Activated T-cell treated with anti-CD3 and anti-CD28 coated beads, Interleukin-2, amount 50 U/mL, for 24 hours (primary cell): ENCODE measurements around the gene GRIP1.

Source experiments
- DNase-seq: peaks from one replicate; pipeline ENCODE4 v3.0.0-alpha.2; 2020
- H3K27ac Mint-ChIP-seq: 2 replicates; pipeline ENCODE4 v1.8.0; 2020; ENCODE audit warnings: mild to moderate bottlenecking, mixed read lengths
- H3K27me3 Mint-ChIP-seq: 2 replicates; pipeline ENCODE4 v1.8.0; 2020; ENCODE audit warnings: mixed read lengths
- H3K36me3 Mint-ChIP-seq: 2 replicates; pipeline ENCODE4 v1.8.0; 2020; ENCODE audit warnings: low read depth, mixed read lengths
- H3K4me1 Mint-ChIP-seq: 2 replicates; pipeline ENCODE4 v1.8.0; 2020; ENCODE audit warnings: low read depth, mixed read lengths
- H3K4me3 Mint-ChIP-seq: 2 replicates; pipeline ENCODE4 v1.8.0; 2020; ENCODE audit warnings: mild to moderate bottlenecking, moderate library complexity, mixed read lengths
- H3K9me3 Mint-ChIP-seq: 2 replicates; pipeline ENCODE4 v1.8.0; 2020; ENCODE audit warnings: mixed read lengths

Gene GRIP1

GRCh38 chr12:66603981-66604479 lies 74.8 kb downstream of the GRIP1 start:
- no peaks in the 10 kb centered on the region for H3K9me3 Mint-ChIP-seq

GRCh38 chr12:66603461-66603860 lies 75.4 kb downstream of the GRIP1 start:
- Mint-ChIP-seq H3K4me3 (no peak overlapping the region), H3K36me3 (no peaks in the 10 kb centered on the region), H3K4me1 (no peaks in the 10 kb centered on the region), H3K9me3 (no peaks in the 10 kb centered on the region), H3K27ac (no peak overlapping the region), H3K27me3 (peaks cover 13% of the 10 kb centered on the region)
- DNase-seq, result no peak

More at GRCh38 chr12:66603981-66604479, 74.8 kb downstream of the GRIP1 start:
- H3K4me1 Mint-ChIP-seq, result no peaks in the 10 kb centered on the region
- no peak overlapping the region for H3K27ac Mint-ChIP-seq
- H3K27me3 Mint-ChIP-seq, result peaks cover 13% of the 10 kb centered on the region
- DNase-seq, result no peak
- H3K36me3 Mint-ChIP-seq, result no peaks in the 10 kb centered on the region
- no peak overlapping the region for H3K4me3 Mint-ChIP-seq

- DNase-seq, result no peak
- Mint-ChIP-seq H3K4me1 (no peaks in the 10 kb centered on the region), H3K4me3 (no peak overlapping the region), H3K9me3 (no peaks in the 10 kb centered on the region), H3K27me3 (peaks cover 13% of the 10 kb centered on the region), H3K36me3 (no peaks in the 10 kb centered on the region), H3K27ac (no peak overlapping the region)
Measured at GRCh38 chr12:66602483-66603143, 76.3 kb downstream of the GRIP1 start.

- no peaks in the 10 kb centered on the region for H3K36me3 Mint-ChIP-seq
- no peak overlapping the region for H3K4me3 Mint-ChIP-seq
- no peak overlapping the region for H3K27ac Mint-ChIP-seq
- no peaks in the 10 kb centered on the region for H3K4me1 Mint-ChIP-seq
- H3K9me3 Mint-ChIP-seq, result no peaks in the 10 kb centered on the region
- peaks cover 13% of the 10 kb centered on the region for H3K27me3 Mint-ChIP-seq
- DNase-seq, result no peak
Measured at GRCh38 chr12:66600903-66601302, 78.0 kb downstream of the GRIP1 start.

GRCh38 chr12:66599816-66600215 lies 79.1 kb downstream of the GRIP1 start:
- Mint-ChIP-seq H3K9me3 (no peaks in the 10 kb centered on the region), H3K36me3 (no peaks in the 10 kb centered on the region), H3K4me1 (no peaks in the 10 kb centered on the region), H3K27me3 (peaks cover 10% of the 10 kb centered on the region), H3K27ac (no peak overlapping the region), H3K4me3 (no peak overlapping the region)
- DNase-seq, result no peak

GRCh38 chr12:66598608-66599007 lies 80.3 kb downstream of the GRIP1 start:
- Mint-ChIP-seq H3K9me3 (no peaks in the 10 kb centered on the region), H3K4me1 (no peaks in the 10 kb centered on the region), H3K36me3 (no peaks in the 10 kb centered on the region), H3K27ac (no peak overlapping the region), H3K4me3 (no peak overlapping the region), H3K27me3 (peaks cover 6% of the 10 kb centered on the region)
- DNase-seq, result no peak

GRCh38 chr12:66598079-66598478 lies 80.8 kb downstream of the GRIP1 start:
- Mint-ChIP-seq H3K9me3 (no peaks in the 10 kb centered on the region), H3K36me3 (no peaks in the 10 kb centered on the region), H3K4me1 (no peaks in the 10 kb centered on the region), H3K4me3 (no peak overlapping the region), H3K27ac (no peak overlapping the region), H3K27me3 (peaks cover 5% of the 10 kb centered on the region)
- no peak for DNase-seq

GRCh38 chr12:66596199-66596598 lies 82.7 kb downstream of the GRIP1 start:
- Mint-ChIP-seq H3K36me3 (no peaks in the 10 kb centered on the region), H3K4me1 (no peaks in the 10 kb centered on the region), H3K9me3 (no peaks in the 10 kb centered on the region), H3K27ac (no peak overlapping the region), H3K4me3 (no peak overlapping the region), H3K27me3 (peaks cover 3% of the 10 kb centered on the region)
- DNase-seq, result no peak

- no peak overlapping the region for H3K4me3 Mint-ChIP-seq
- no peaks in the 10 kb centered on the region for H3K4me1 Mint-ChIP-seq
- DNase-seq, result no peak
- H3K27ac Mint-ChIP-seq, result no peak overlapping the region
- no peaks in the 10 kb centered on the region for H3K36me3 Mint-ChIP-seq
- no peaks in the 10 kb centered on the region for H3K9me3 Mint-ChIP-seq
- H3K27me3 Mint-ChIP-seq, result peaks cover 9% of the 10 kb centered on the region
Measured at GRCh38 chr12:66594688-66595087, 84.2 kb downstream of the GRIP1 start.

- H3K27ac Mint-ChIP-seq, result no peak overlapping the region
- H3K9me3 Mint-ChIP-seq, result no peaks in the 10 kb centered on the region
- DNase-seq, result no peak
- no peak overlapping the region for H3K4me3 Mint-ChIP-seq
- H3K4me1 Mint-ChIP-seq, result no peaks in the 10 kb centered on the region
- H3K27me3 Mint-ChIP-seq, result peaks cover 10% of the 10 kb centered on the region
- H3K36me3 Mint-ChIP-seq, result no peaks in the 10 kb centered on the region
Measured at GRCh38 chr12:66590275-66590985, 88.4 kb downstream of the GRIP1 start.

GRCh38 chr12:66589095-66589494 lies 89.8 kb downstream of the GRIP1 start:
- Mint-ChIP-seq H3K4me3 (no peak overlapping the region), H3K27me3 (peaks cover 10% of the 10 kb centered on the region), H3K4me1 (no peaks in the 10 kb centered on the region), H3K27ac (no peak overlapping the region), H3K9me3 (no peaks in the 10 kb centered on the region), H3K36me3 (no peaks in the 10 kb centered on the region)
- DNase-seq, result no peak

- no peaks in the 10 kb centered on the region for H3K36me3 Mint-ChIP-seq
- H3K9me3 Mint-ChIP-seq, result no peaks in the 10 kb centered on the region
- DNase-seq, result no peak
- H3K27me3 Mint-ChIP-seq, result peaks cover 7% of the 10 kb centered on the region
- no peak overlapping the region for H3K4me3 Mint-ChIP-seq
- H3K4me1 Mint-ChIP-seq, result no peaks in the 10 kb centered on the region
- no peak overlapping the region for H3K27ac Mint-ChIP-seq
Measured at GRCh38 chr12:66587912-66588311, 91.0 kb downstream of the GRIP1 start.

GRCh38 chr12:66584673-66585072 lies 94.2 kb downstream of the GRIP1 start:
- Mint-ChIP-seq H3K4me3 (no peak overlapping the region), H3K27ac (no peak overlapping the region), H3K36me3 (no peaks in the 10 kb centered on the region), H3K9me3 (no peaks in the 10 kb centered on the region), H3K4me1 (no peaks in the 10 kb centered on the region), H3K27me3 (peaks cover under 1% of the 10 kb centered on the region)
- no peak for DNase-seq

- no peaks in the 10 kb centered on the region for H3K4me1 Mint-ChIP-seq
- no peak overlapping the region for H3K4me3 Mint-ChIP-seq
- no peaks in the 10 kb centered on the region for H3K36me3 Mint-ChIP-seq
- peaks cover 18% of the 10 kb centered on the region for H3K27me3 Mint-ChIP-seq
- H3K9me3 Mint-ChIP-seq, result no peaks in the 10 kb centered on the region
- DNase-seq, result no peak
- no peak overlapping the region for H3K27ac Mint-ChIP-seq
Measured at GRCh38 chr12:66573605-66574004, 105.3 kb downstream of the GRIP1 start.

GRCh38 chr12:66572845-66573244 lies 106.0 kb downstream of the GRIP1 start:
- no peaks in the 10 kb centered on the region for H3K4me1 Mint-ChIP-seq
- no peaks in the 10 kb centered on the region for H3K36me3 Mint-ChIP-seq
- no peak for DNase-seq
- H3K9me3 Mint-ChIP-seq, result no peaks in the 10 kb centered on the region
- no peak overlapping the region for H3K4me3 Mint-ChIP-seq
- no peak overlapping the region for H3K27ac Mint-ChIP-seq
- H3K27me3 Mint-ChIP-seq, result peaks cover 26% of the 10 kb centered on the region
